ENCODE measurements around the gene NPHP4. TPM values are rescaled to one million over a fixed set of nuclear protein-coding genes. Genes with fewer than 3 reads are reported as not detected.
A peak's percentile ranks its signal among the peaks of the same experiment; 100 is the strongest.

The NPHP4 gene
- total and polyA plus RNA-seq, 9 of the 15 experiments (the other 6 are each of a cell fraction or from before 2014, with no cell fraction given): 0.52 to 26.2 (median 6.7) TPM

GRCh38 chr1:5992026-5992813 lies at the start of gene NPHP4 (continued):
- TF ChIP-seq E4F1 (CRISPR knock-in tag; IDR thresholded peaks at IDR 0.05; ENCODE audit: borderline replicate concordance) (no peak), POLR2B (IDR thresholded peaks at IDR 0.05; ENCODE audit: low read depth, partially characterized antibody) (no peak), ZNF449 (CRISPR knock-in tag; IDR thresholded peaks at IDR 0.05) (no peak), HEY1 (CRISPR knock-in tag; IDR thresholded peaks at IDR 0.05; ENCODE audit: borderline replicate concordance) (no peak), RFX1 (IDR thresholded peaks at IDR 0.05) (peak; percentile 89), NR2C2 (CRISPR knock-in tag; IDR thresholded peaks at IDR 0.05) (peak; percentile 62), NR2C2 (tag; IDR thresholded peaks at IDR 0.05) (peak; percentile 98), CBX1 (IDR thresholded peaks at IDR 0.05; ENCODE audit: low read depth) (peak; percentile 45; the same call in 1 of the 2 replicates), ZNF134 (CRISPR knock-in tag; conservative IDR thresholded peaks at IDR 0.05) (no peak), NFE2L1 (tag; IDR thresholded peaks at IDR 0.05; ENCODE audit: borderline replicate concordance, low read depth) (no peak), ZNF3 (CRISPR knock-in tag; IDR thresholded peaks at IDR 0.05) (no peak), DPF2 (IDR thresholded peaks at IDR 0.05) (no peak), TCF15 (CRISPR knock-in tag; IDR thresholded peaks at IDR 0.05) (no peak), ZNF140 (CRISPR knock-in tag; IDR thresholded peaks at IDR 0.05) (no peak), ELF4 (CRISPR knock-in tag; IDR thresholded peaks at IDR 0.05) (no peak), TCFL5 (CRISPR knock-in tag; conservative IDR thresholded peaks at IDR 0.05) (no peak), PREB (CRISPR knock-in tag; IDR thresholded peaks at IDR 0.05) (no peak), ARNT (IDR thresholded peaks at IDR 0.05) (no peak), RCOR1 (IDR thresholded peaks at IDR 0.05; ENCODE audit: borderline replicate concordance in 1 of 2, low read depth in 2 of 2, low read length in 2 of 2) (peak in 1 of 2 experiments; percentile 49; a peak in 2 of 4 replicates)
